Panc1 (cell line): ENCODE data around the gene TRAK2. TPM values are rescaled to one million over a fixed set of nuclear protein-coding genes. Genes with fewer than 3 reads are reported as not detected.

Experiments used
- ATAC-seq: fragments of 200-7000 bp; cut with Tn5 transposase; 2 replicates; pipeline ENCODE4 v1.9.1; 2020; ENCODE audit warnings: mild to moderate bottlenecking, moderate library complexity
- Bru-seq: library from RNA; stranded (reverse); fragments of 400-500 nt; gene quantifications from one replicate; lab custom pipeline; 2021; lab: Mats Ljungman, UMichigan
- BruChase-seq, 2 experiments: library from RNA; stranded (reverse); fragments of 400-500 nt; gene quantifications; one replicate each; lab custom pipeline; 2021; lab: Mats Ljungman, UMichigan
- BruUV-seq: library from RNA; stranded (reverse); fragments of 400-500 nt; replicated peaks from 2 replicates; lab custom pipeline; 2021; lab: Mats Ljungman, UMichigan
- CTCF ChIA-PET: fragments of 300-600 bp; sonication (Branson Sonifier 250); formaldehyde crosslinking; loops from one replicate; lab custom pipeline; 2022; ENCODE audit warnings: antibody characterized with exemption; lab: Charles Lee
- POLR2A ChIA-PET: fragments of 300-600 bp; sonication (Branson Sonifier 250); formaldehyde crosslinking; loops from one replicate; lab custom pipeline; 2022; ENCODE audit warnings: antibody characterized with exemption; lab: Charles Lee
- DNase-seq: peaks from one replicate; pipeline ENCODE4 v3.0.0-alpha.2; 2010; ENCODE audit warnings: low read depth, low spot score
- H3K27ac ChIP-seq: 2 replicates; pipeline ENCODE4 v1.5.1; 2011; ENCODE audit warnings: mild to moderate bottlenecking, low read length, inconsistent platforms
- H3K27me3 ChIP-seq: fragments of 200-500 bp; sonication (Bioruptor generic); 2 replicates; pipeline ENCODE4 v1.6.0; 2014; ENCODE audit warnings: low read length, inconsistent platforms; ENCODE audit not compliant: control insufficient read depth, insufficient read depth
- H3K36me3 ChIP-seq: fragments of 200-500 bp; sonication (Bioruptor generic); 2 replicates; pipeline ENCODE4 v1.5.1; 2014; ENCODE audit warnings: inconsistent platforms, mild to moderate bottlenecking, low read length, moderate library complexity; ENCODE audit not compliant: control insufficient read depth, insufficient read depth
- H3K4me1 ChIP-seq: 2 replicates; pipeline ENCODE4 v1.5.1; 2011; ENCODE audit warnings: inconsistent platforms, mild to moderate bottlenecking, low read length, moderate library complexity; ENCODE audit not compliant: control insufficient read depth, insufficient read depth
- H3K4me3 ChIP-seq, 2 experiments: 2 replicates each; pipeline ENCODE4 v1.5.1; 2011 to 2012; ENCODE audit warnings: low read depth in 2 of 2, low read length in 2 of 2, mild to moderate bottlenecking in 2 of 2, inconsistent platforms in 1 of 2, moderate library complexity in 1 of 2
- H3K9me3 ChIP-seq: fragments of 200-500 bp; sonication (Bioruptor generic); 2 replicates; pipeline ENCODE4 v1.5.1; 2014; ENCODE audit warnings: low read depth, mild to moderate bottlenecking, inconsistent platforms, low read length, moderate library complexity; ENCODE audit not compliant: control insufficient read depth, insufficient read depth
- POLR2AphosphoS5 ChIP-seq: IDR thresholded peaks from 2 replicates; pipeline ENCODE4 v1.6.1; 2012; ENCODE audit warnings: mild to moderate bottlenecking, low read depth, low read length, moderate library complexity
- REST ChIP-seq, 2 experiments: IDR thresholded peaks; 2 replicates each; pipeline ENCODE4 v1.6.1; 2011 to 2012; ENCODE audit warnings: low read depth in 2 of 2, control low read depth in 1 of 2, low read length in 1 of 2, mild to moderate bottlenecking in 1 of 2, moderate library complexity in 1 of 2; ENCODE audit not compliant: insufficient read depth in 1 of 2
- SIN3A ChIP-seq: IDR thresholded peaks from 2 replicates; pipeline ENCODE4 v1.6.1; 2012; ENCODE audit warnings: low read depth, mild to moderate bottlenecking, low read length, moderate library complexity, borderline replicate concordance; ENCODE audit not compliant: insufficient read depth
- TCF7L2 ChIP-seq: IDR thresholded peaks from 2 replicates; pipeline ENCODE4 v1.6.1; 2011; ENCODE audit warnings: mild to moderate bottlenecking, low read depth, low read length, inconsistent platforms
- in situ Hi-C: cut with HindIII; loops from 2 replicates; pipeline ENCODE4 v1.10.0; 2016; ENCODE audit warnings: low sequenced_read_pairs, low pct_unique_long_range_greater_than_20kb
- intact Hi-C: fragments of 100-400 bp; cut with micrococcal nuclease; formaldehyde crosslinking; loops from one replicate; pipeline ENCODE4 v1.10.0; 2022; ENCODE audit not compliant: unreplicated experiment
- long read RNA-seq: library from polyadenylated mRNA; unstranded; transcript quantifications from one replicate; pipeline ENCODE4 v2.0.0, GENCODE V29; 2021; ENCODE audit not compliant: unreplicated experiment
- polyA plus RNA-seq: library from polyadenylated mRNA; unstranded; fragments of >200 nt; gene quantifications from one replicate; pipeline ENCODE4 v1.2.1, GENCODE V29; 2012; ENCODE audit warnings: missing spikeins; ENCODE audit not compliant: insufficient read length
- total RNA-seq: library from RNA; stranded (reverse); gene quantifications from one replicate; pipeline ENCODE4 v1.2.1, GENCODE V29; 2021; ENCODE audit not compliant: unreplicated experiment
- TF ChIP-seq, protein P1 (sequence below): fragments of 450-650 bp; IDR thresholded peaks from 2 replicates; pipeline ENCODE4 v1.5.1; 2017; ENCODE audit warnings: mild to moderate bottlenecking

The TRAK2 gene, protein sequence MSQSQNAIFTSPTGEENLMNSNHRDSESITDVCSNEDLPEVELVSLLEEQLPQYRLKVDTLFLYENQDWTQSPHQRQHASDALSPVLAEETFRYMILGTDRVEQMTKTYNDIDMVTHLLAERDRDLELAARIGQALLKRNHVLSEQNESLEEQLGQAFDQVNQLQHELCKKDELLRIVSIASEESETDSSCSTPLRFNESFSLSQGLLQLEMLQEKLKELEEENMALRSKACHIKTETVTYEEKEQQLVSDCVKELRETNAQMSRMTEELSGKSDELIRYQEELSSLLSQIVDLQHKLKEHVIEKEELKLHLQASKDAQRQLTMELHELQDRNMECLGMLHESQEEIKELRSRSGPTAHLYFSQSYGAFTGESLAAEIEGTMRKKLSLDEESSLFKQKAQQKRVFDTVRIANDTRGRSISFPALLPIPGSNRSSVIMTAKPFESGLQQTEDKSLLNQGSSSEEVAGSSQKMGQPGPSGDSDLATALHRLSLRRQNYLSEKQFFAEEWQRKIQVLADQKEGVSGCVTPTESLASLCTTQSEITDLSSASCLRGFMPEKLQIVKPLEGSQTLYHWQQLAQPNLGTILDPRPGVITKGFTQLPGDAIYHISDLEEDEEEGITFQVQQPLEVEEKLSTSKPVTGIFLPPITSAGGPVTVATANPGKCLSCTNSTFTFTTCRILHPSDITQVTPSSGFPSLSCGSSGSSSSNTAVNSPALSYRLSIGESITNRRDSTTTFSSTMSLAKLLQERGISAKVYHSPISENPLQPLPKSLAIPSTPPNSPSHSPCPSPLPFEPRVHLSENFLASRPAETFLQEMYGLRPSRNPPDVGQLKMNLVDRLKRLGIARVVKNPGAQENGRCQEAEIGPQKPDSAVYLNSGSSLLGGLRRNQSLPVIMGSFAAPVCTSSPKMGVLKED
- total RNA-seq (35.7 TPM), Bru-seq, nascent RNA (percentile 74 among the genes with signal in this experiment), BruChase-seq, experiment 1, labeled RNA remaining after a 2-hour chase (percentile 77 among the genes with signal in this experiment), BruChase-seq, experiment 2, labeled RNA remaining after a 6-hour chase (percentile 85 among the genes with signal in this experiment)
- 11.6 TPM for polyA plus RNA-seq
- long read RNA-seq, full-length matches to known transcripts: 32 of 56 reads
- long read RNA-seq, partial matches to known transcripts: 7 of 56 reads
- long read RNA-seq, other reads (novel, unspliced or antisense): 17 of 56 reads

DNA sequence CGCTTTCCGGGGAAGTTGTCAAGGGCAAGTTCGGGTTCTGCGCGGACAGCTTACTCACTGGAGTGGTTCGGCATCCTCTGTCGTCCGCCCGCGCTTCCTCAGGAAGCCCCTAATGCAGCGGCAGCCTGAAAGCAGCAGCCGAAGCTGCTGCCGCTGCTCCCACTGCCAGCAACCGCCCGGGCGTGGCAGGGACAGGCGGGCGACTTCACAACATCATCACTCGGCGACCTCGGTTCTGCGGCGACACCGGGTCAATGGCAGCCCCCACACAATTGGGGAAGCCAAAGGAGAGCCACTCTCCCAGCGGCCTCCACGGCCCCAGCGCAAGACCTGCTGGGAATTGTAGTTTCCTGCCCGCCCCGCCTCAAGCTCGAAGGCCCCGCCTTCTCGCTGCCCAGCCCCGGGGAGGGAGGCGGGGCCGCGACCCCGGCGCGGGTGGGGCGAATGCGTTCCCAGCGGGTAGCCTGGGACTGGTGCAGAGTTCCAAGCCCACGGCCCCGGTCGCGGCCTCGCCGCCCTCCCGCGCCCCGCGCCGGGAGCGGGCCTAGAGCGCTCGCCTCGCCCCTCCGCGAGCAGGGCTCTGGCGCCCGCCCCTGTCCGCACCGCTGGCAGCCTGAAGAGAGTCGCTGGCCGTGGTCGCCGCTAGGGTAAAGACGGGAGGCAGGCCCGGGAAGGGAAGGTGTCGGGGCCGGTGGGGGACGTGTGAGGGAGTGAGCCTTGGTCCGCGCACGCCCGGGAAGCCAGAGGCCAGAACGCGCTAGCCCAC is at the start of gene TRAK2, which contains the start of gene STRADB:
TRAK2 (minus strand) TSS at position 167 of the 766 bp plus-strand sequence. CDS start 30,951 bp downstream, outside the sequence.
STRADB (plus strand) TSS at position 449 of the 766 bp plus-strand sequence. CDS start 3,101 bp downstream, outside the sequence.
- ChIA-PET POLR2A (interaction anchor here (0.6 to 0.8 kb wide), 2 partner anchors 13 to 17 kb away, joined by 5 to 6 read pairs; no protein-coding TSS in a partner anchor), CTCF (interaction anchor here (0.6 to 1.1 kb wide), 5 partner anchors 46 to 324 kb away, joined by 5 to 10 read pairs (median 5); no protein-coding TSS in a partner anchor)
- peak within 1 kb of the TSS; percentile 79 to 80 for H3K4me3 ChIP-seq
- H3K4me1 ChIP-seq: peaks cover 12% of the 10 kb centered on the region
- intact Hi-C loops (no loop called here), in situ Hi-C loops (no loop called here)
- BruUV-seq: no TSS peak
- H3K9me3 ChIP-seq: no peaks in the 10 kb centered on the region
- peak within 1 kb of the TSS; percentile 77 for H3K27ac ChIP-seq
- DNase-seq: peak; percentile 74
- peak; percentile 99 for ATAC-seq
- H3K36me3 ChIP-seq: no peaks in the 10 kb centered on the region; the same call in 1 of the 2 replicates
- H3K27me3 ChIP-seq: no peaks in the 10 kb centered on the region
- TF ChIP-seq POLR2AphosphoS5 (peak; percentile 90), SIN3A (peak; percentile 52; the same call in 1 of the 2 replicates), TCF7L2 (no peak)
- TF ChIP-seq, protein P1, sequence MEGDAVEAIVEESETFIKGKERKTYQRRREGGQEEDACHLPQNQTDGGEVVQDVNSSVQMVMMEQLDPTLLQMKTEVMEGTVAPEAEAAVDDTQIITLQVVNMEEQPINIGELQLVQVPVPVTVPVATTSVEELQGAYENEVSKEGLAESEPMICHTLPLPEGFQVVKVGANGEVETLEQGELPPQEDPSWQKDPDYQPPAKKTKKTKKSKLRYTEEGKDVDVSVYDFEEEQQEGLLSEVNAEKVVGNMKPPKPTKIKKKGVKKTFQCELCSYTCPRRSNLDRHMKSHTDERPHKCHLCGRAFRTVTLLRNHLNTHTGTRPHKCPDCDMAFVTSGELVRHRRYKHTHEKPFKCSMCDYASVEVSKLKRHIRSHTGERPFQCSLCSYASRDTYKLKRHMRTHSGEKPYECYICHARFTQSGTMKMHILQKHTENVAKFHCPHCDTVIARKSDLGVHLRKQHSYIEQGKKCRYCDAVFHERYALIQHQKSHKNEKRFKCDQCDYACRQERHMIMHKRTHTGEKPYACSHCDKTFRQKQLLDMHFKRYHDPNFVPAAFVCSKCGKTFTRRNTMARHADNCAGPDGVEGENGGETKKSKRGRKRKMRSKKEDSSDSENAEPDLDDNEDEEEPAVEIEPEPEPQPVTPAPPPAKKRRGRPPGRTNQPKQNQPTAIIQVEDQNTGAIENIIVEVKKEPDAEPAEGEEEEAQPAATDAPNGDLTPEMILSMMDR: peak; percentile 45

DNA sequence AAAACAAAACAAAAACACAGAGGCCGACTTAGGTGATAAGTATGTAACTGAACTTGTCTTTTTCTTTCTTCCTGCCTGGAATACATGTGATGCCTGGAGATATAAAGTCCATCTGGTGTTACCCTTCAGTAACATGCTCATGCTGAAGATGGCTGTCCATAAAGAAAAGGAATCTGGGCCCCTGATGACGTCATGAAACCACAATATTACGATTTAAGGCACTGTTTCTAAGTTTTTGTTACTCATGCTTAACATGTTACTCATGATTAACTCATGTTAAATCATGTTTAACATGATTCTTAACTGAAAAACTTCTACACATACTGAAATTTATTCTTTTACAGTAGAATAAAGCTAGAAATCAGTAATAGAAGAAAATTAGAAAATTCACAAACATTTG is 49.3 kb upstream of the TRAK2 start:
- in situ Hi-C loops: no loop called here
- DNase-seq: no peak
- BruUV-seq: no TSS peak

More for the DNA sequence above, 49.3 kb upstream of the TRAK2 start:
- H3K27ac ChIP-seq: no peak overlapping the region
- ATAC-seq: no peak
- H3K36me3 ChIP-seq: no peaks in the 10 kb centered on the region
- H3K27me3 ChIP-seq: no peaks in the 10 kb centered on the region; the same call in 1 of the 2 replicates
- POLR2A ChIA-PET: no interaction called here
- intact Hi-C loops: no loop called here
- H3K4me1 ChIP-seq: no peaks in the 10 kb centered on the region
- CTCF ChIA-PET: no interaction called here
- TF ChIP-seq REST (IDR thresholded peaks at IDR 0.05; ENCODE audit: insufficient read depth in 1 of 2, low read depth in 2 of 2, low read length in 1 of 2) (no peak), SIN3A (no peak), TCF7L2 (no peak)
- peaks cover 5% of the 10 kb centered on the region; the same call in 1 of the 2 replicates for H3K9me3 ChIP-seq
- H3K4me3 ChIP-seq: no peak overlapping the region
